GM12878 (cell line): ENCODE measurements around the gene BNC2. TPM values are rescaled to one million over a fixed set of nuclear protein-coding genes. Genes with fewer than 3 reads are reported as not detected.

ENCODE experiments used
- ATAC-seq: fragments of 200-7000 bp; cut with Tn5 transposase; 3 replicates; pipeline ENCODE4 v1.9.1; 2020; ENCODE audit warnings: mild to moderate bottlenecking, moderate library complexity
- BruUV-seq: library from RNA; stranded (reverse); fragments of 400-500 nt; replicated peaks from 2 replicates; lab custom pipeline; 2021; lab: Mats Ljungman, UMichigan
- CTCF ChIA-PET: fragments of 300-600 bp; sonication (Branson Sonifier 250); formaldehyde crosslinking; extraction: SDS; loops from one replicate; lab custom pipeline; 2021; ENCODE audit warnings: inconsistent platforms; lab: Yijun Ruan, JAX
- POLR2A ChIA-PET: fragments of 350-600 bp; formaldehyde crosslinking; extraction: SDS; loops from one replicate; lab custom pipeline; 2021; ENCODE audit warnings: inconsistent platforms; lab: Charles Lee
- RAD21 ChIA-PET: fragments of 300-600 bp; sonication (Branson Sonifier 250); formaldehyde crosslinking; loops from one replicate; lab custom pipeline; 2023; ENCODE audit warnings: antibody characterized with exemption; ENCODE audit not compliant: unreplicated experiment; lab: Charles Lee
- SMC1A ChIA-PET: fragments of 300-600 bp; sonication (Branson Sonifier 250); formaldehyde crosslinking; loops from one replicate; lab custom pipeline; 2023; ENCODE audit not compliant: unreplicated experiment, uncharacterized antibody; lab: Charles Lee
- DNase-seq: peaks from one replicate; pipeline ENCODE4 v3.0.0-alpha.2; 2011; ENCODE audit warnings: low read depth, low spot score
- FAIRE-seq: peaks from 3 replicates; lab custom pipeline; 2011; peaks lifted over from hg19 to GRCh38; lab: Jason Lieb, UNC
- H2AFZ ChIP-seq: 2 replicates; pipeline ENCODE4 v1.6.0; 2011; ENCODE audit warnings: low read depth, low read length, control low read depth; ENCODE audit not compliant: control insufficient read depth
- H3K27ac ChIP-seq: 2 replicates; pipeline ENCODE4 v1.5.1; 2011; ENCODE audit warnings: control low read depth; ENCODE audit not compliant: control insufficient read depth, insufficient read depth
- H3K27me3 ChIP-seq, 2 experiments: replicated peaks in 1 of 2; 2 replicates each; pipeline versions ENCODE4 v1.6.0 to v1.6.1; 2011; ENCODE audit warnings: low read length in 1 of 2; ENCODE audit not compliant: control insufficient read depth in 2 of 2, insufficient read depth in 2 of 2
- H3K36me3 ChIP-seq, 2 experiments: 2 replicates each; pipeline ENCODE4 v1.5.1; 2011; ENCODE audit warnings: low read length in 1 of 2; ENCODE audit not compliant: control insufficient read depth in 2 of 2, insufficient read depth in 2 of 2
- H3K4me1 ChIP-seq: 2 replicates; pipeline ENCODE4 v1.6.1; 2011; ENCODE audit warnings: mild to moderate bottlenecking, low read length, moderate library complexity, mixed read lengths; ENCODE audit not compliant: control insufficient read depth, insufficient read depth
- H3K4me2 ChIP-seq: 2 replicates; pipeline ENCODE4 v1.6.0; 2011; ENCODE audit warnings: control low read depth; ENCODE audit not compliant: control insufficient read depth, insufficient read depth
- H3K4me3 ChIP-seq: fragments of 200-600 bp; sonication (generic); 2 replicates; pipeline ENCODE4 v1.5.1; 2016
- H3K79me2 ChIP-seq: 2 replicates; pipeline ENCODE4 v1.6.0; 2011; ENCODE audit warnings: low read length; ENCODE audit not compliant: control insufficient read depth, insufficient read depth
- H3K9ac ChIP-seq: 2 replicates; pipeline ENCODE4 v1.8.0; 2011; ENCODE audit warnings: low read length, control low read depth, mixed read lengths; ENCODE audit not compliant: control insufficient read depth, insufficient read depth
- H3K9me3 ChIP-seq: replicated peaks from 3 replicates; pipeline ENCODE4 v1.5.1; 2011; ENCODE audit warnings: mild to moderate bottlenecking, low read length; ENCODE audit not compliant: control insufficient read depth, insufficient read depth
- H4K20me1 ChIP-seq: 2 replicates; pipeline ENCODE4 v1.6.0; 2011; ENCODE audit not compliant: control insufficient read depth, insufficient read depth
- BCL11A ChIP-seq: IDR thresholded peaks from 2 replicates; pipeline ENCODE4 v1.6.1; 2011; ENCODE audit warnings: low read depth, low read length
- BHLHE40 ChIP-seq, 2 experiments: fragments of 450-650 bp in 1 of 2; IDR thresholded peaks; 2 replicates each; pipeline ENCODE4 v1.6.1; 2011 to 2017; ENCODE audit warnings: low read depth in 2 of 2, borderline replicate concordance in 1 of 2, improper control_type of control experiment in 1 of 2, low read length in 1 of 2, mild to moderate bottlenecking in 1 of 2
- BMI1 ChIP-seq: fragments of 450-650 bp; IDR thresholded peaks from 2 replicates; pipeline ENCODE4 v1.6.1; 2016; ENCODE audit warnings: mild to moderate bottlenecking, moderate library complexity, borderline replicate concordance
- CHD1 ChIP-seq: IDR thresholded peaks from 2 replicates; pipeline ENCODE4 v1.6.1; 2012; ENCODE audit warnings: low read depth, low read length, improper control_type of control experiment
- CREB1 ChIP-seq: IDR thresholded peaks from 2 replicates; pipeline ENCODE4 v1.6.1; 2012; ENCODE audit warnings: low read depth, mild to moderate bottlenecking, inconsistent platforms
- E2F8 ChIP-seq: fragments of 450-650 bp; IDR thresholded peaks from 2 replicates; pipeline ENCODE4 v1.6.1; 2018; ENCODE audit warnings: mild to moderate bottlenecking, low read depth, moderate library complexity; ENCODE audit not compliant: partially characterized antibody
- EGR1 ChIP-seq, 2 experiments: IDR thresholded peaks; 1 replicate in 1 of 2; 2 replicates in 1 of 2; pipeline ENCODE4 v1.6.1; 2011 to 2012; ENCODE audit warnings: low read depth in 2 of 2, low read length in 2 of 2, borderline replicate concordance in 1 of 2, mild to moderate bottlenecking in 1 of 2, moderate library complexity in 1 of 2
- NRF1 ChIP-seq: conservative IDR thresholded peaks from 2 replicates; pipeline ENCODE4 v1.6.1; 2011; ENCODE audit warnings: mild to moderate bottlenecking, low read depth, low read length, improper control_type of control experiment
- RBBP5 ChIP-seq: fragments of 200-600 bp; sonication (generic); conservative IDR thresholded peaks from 2 replicates; pipeline ENCODE4 v1.6.1; 2016
- RUNX3 ChIP-seq: IDR thresholded peaks from 2 replicates; pipeline ENCODE4 v1.6.1; 2012; ENCODE audit warnings: low read length, inconsistent platforms
- YY1 ChIP-seq: IDR thresholded peaks from 2 replicates; pipeline ENCODE4 v1.6.1; 2011; ENCODE audit warnings: low read depth, mild to moderate bottlenecking, low read length
- WGBS: methylation state at CpG from one replicate; pipeline ENCODE4 v1.1.6; 2016; ENCODE audit warnings: low lambda C conversion rate; ENCODE audit not compliant: insufficient replicate concordance, insufficient coverage; ENCODE audit errors: missing lambda C conversion rate; 5-methylcytosine and 5-hydroxymethylcytosine counted together
- in situ Hi-C: fragments of 300-500 bp; cut with MboI; formaldehyde crosslinking; loops from 9 replicates; pipeline ENCODE4 v1.14.3; 2018; ENCODE audit warnings: mixed read lengths
- intact Hi-C: fragments of 100-400 bp; cut with micrococcal nuclease; formaldehyde crosslinking; loops from one replicate; pipeline ENCODE4 v1.14.2; 2022; ENCODE audit not compliant: unreplicated experiment
- polyA plus RNA-seq, 11 experiments: library from polyadenylated mRNA; depleted of rRNA in 4 of 11; unstranded in 6 of 11; stranded (reverse) in 5 of 11; fragments of >200 nt; fragmentation: Nextera tagmentation in 4 of 11; fragmentation: Illumina TruSeq in 1 of 11; extraction: Ambion mirVana in 4 of 11; extraction: Trizol in 1 of 11; gene quantifications; 1 replicate in 1 of 11; 2 replicates in 10 of 11; pipeline versions ENCODE4 v1.2.1 to v1.2.3, GENCODE V29; 2011 to 2016; ENCODE audit warnings: inconsistent platforms in 2 of 11, missing spikeins in 2 of 11, low read depth in 1 of 11
- total RNA-seq, 4 experiments: library from RNA; depleted of rRNA in 3 of 4; stranded (reverse); fragments of >200 nt in 3 of 4; fragmentation: Illumina TruSeq in 1 of 4; extraction: Trizol in 1 of 4; gene quantifications; 2 replicates each; pipeline versions ENCODE4 v1.2.1 to v1.2.3, GENCODE V29; 2013 to 2021
- TF ChIP-seq, protein P1 (sequence below): fragments of 450-650 bp; IDR thresholded peaks from 2 replicates; pipeline ENCODE4 v1.6.1; 2016; ENCODE audit warnings: mild to moderate bottlenecking, moderate library complexity, borderline replicate concordance

BNC2 gene
- total and polyA plus RNA-seq, 10 of the 15 experiments (the other 5 are each of a cell fraction or from before 2014, with no cell fraction given): 0.05 to 14.5 (median 0.26) TPM

GRCh38 chr9:16447946-16448345 is 422.5 kb downstream of the BNC2 start (continued):
- TF ChIP-seq, protein P1, sequence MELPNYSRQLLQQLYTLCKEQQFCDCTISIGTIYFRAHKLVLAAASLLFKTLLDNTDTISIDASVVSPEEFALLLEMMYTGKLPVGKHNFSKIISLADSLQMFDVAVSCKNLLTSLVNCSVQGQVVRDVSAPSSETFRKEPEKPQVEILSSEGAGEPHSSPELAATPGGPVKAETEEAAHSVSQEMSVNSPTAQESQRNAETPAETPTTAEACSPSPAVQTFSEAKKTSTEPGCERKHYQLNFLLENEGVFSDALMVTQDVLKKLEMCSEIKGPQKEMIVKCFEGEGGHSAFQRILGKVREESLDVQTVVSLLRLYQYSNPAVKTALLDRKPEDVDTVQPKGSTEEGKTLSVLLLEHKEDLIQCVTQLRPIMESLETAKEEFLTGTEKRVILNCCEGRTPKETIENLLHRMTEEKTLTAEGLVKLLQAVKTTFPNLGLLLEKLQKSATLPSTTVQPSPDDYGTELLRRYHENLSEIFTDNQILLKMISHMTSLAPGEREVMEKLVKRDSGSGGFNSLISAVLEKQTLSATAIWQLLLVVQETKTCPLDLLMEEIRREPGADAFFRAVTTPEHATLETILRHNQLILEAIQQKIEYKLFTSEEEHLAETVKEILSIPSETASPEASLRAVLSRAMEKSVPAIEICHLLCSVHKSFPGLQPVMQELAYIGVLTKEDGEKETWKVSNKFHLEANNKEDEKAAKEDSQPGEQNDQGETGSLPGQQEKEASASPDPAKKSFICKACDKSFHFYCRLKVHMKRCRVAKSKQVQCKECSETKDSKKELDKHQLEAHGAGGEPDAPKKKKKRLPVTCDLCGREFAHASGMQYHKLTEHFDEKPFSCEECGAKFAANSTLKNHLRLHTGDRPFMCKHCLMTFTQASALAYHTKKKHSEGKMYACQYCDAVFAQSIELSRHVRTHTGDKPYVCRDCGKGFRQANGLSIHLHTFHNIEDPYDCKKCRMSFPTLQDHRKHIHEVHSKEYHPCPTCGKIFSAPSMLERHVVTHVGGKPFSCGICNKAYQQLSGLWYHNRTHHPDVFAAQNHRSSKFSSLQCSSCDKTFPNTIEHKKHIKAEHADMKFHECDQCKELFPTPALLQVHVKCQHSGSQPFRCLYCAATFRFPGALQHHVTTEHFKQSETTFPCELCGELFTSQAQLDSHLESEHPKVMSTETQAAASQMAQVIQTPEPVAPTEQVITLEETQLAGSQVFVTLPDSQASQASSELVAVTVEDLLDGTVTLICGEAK: no peak
- no peak for TF ChIP-seq CREB1
- TF ChIP-seq EGR1 (IDR thresholded peaks at IDR 0.05; ENCODE audit: borderline replicate concordance in 1 of 2, low read depth in 2 of 2, low read length in 2 of 2): no peak
- TF ChIP-seq BMI1: no peak
- TF ChIP-seq RUNX3: no peak

GRCh38 chr9:16446636-16447035 is 423.8 kb downstream of the BNC2 start:
- no peaks in the 10 kb centered on the region for H3K4me1 ChIP-seq
- H3K9me3 ChIP-seq: no peaks in the 10 kb centered on the region
- BruUV-seq: no TSS peak
- no peak overlapping the region for H3K4me3 ChIP-seq
- no peak overlapping the region for H3K27ac ChIP-seq
- no peaks in the 10 kb centered on the region for H3K79me2 ChIP-seq
- FAIRE-seq (no peak), ATAC-seq (no peak), DNase-seq (no peak)
- no peaks in the 10 kb centered on the region for H4K20me1 ChIP-seq
- ChIA-PET CTCF (no interaction called here), POLR2A (no interaction called here), SMC1A (interaction anchor here (0.5 to 2.1 kb wide), 6 partner anchors 29 to 301 kb away, joined by 3 to 6 read pairs (median 3); no protein-coding TSS in a partner anchor), RAD21 (no interaction called here)
- 9% methylated on average over 2 of the region's 2 CpGs for WGBS
- H2AFZ ChIP-seq: no peak overlapping the region
- no peaks in the 10 kb centered on the region for H3K36me3 ChIP-seq
- intact Hi-C loops: no loop called here
- in situ Hi-C loops: no loop called here
- no peak overlapping the region for H3K9ac ChIP-seq
- no peak for TF ChIP-seq RBBP5
- TF ChIP-seq BHLHE40 (IDR thresholded peaks at IDR 0.05; ENCODE audit: borderline replicate concordance in 1 of 2, low read depth in 2 of 2, low read length in 1 of 2): no peak
- TF ChIP-seq E2F8: no peak
- no peak for TF ChIP-seq CHD1
- TF ChIP-seq NRF1: no peak
- no peak for TF ChIP-seq BCL11A
- no peak for TF ChIP-seq YY1
- H3K4me2 ChIP-seq: no peak overlapping the region
- no peaks in the 10 kb centered on the region for H3K27me3 ChIP-seq
